Measurements from ENCODE around the gene OLAH.

The OLAH gene

GRCh38 chr10:15096661-15097010 lies 52.9 kb downstream of the OLAH start:
- no peak for TF ChIP-seq CTCF (IDR thresholded peaks at IDR 0.05; ENCODE audit: low read depth, low read length)
- peak overlapping the region; percentile 84 for H3K4me3 ChIP-seq (ENCODE audit: low read depth, low read length)
- H3K36me3 ChIP-seq: peaks cover 3% of the 10 kb centered on the region; the same call in 1 of the 2 replicates
- peak overlapping the region; percentile 97 for H3K27ac ChIP-seq
- H3K9me3 ChIP-seq (ENCODE audit: severe bottlenecking): no peaks in the 10 kb centered on the region
- DNase-seq: no peak
- H3K27me3 ChIP-seq (ENCODE audit: insufficient read depth, low read depth, severe bottlenecking): no peaks in the 10 kb centered on the region

GRCh38 chr10:15097011-15097812 lies 53.5 kb downstream of the OLAH start, which contains the start of gene RPP38:
RPP38 (plus strand) TSS chr10:15097355; CDS start chr10:15103315, 5,960 bp downstream.
- H3K27me3 ChIP-seq (ENCODE audit: insufficient read depth, low read depth, severe bottlenecking): no peaks in the 10 kb centered on the region
- no peak for TF ChIP-seq CTCF (IDR thresholded peaks at IDR 0.05; ENCODE audit: low read depth, low read length)
- no peaks in the 10 kb centered on the region for H3K9me3 ChIP-seq (ENCODE audit: severe bottlenecking)
- peaks cover 3% of the 10 kb centered on the region; the same call in 1 of the 2 replicates for H3K36me3 ChIP-seq
- peak within 1 kb of the TSS; percentile 97 for H3K27ac ChIP-seq
- H3K4me3 ChIP-seq (ENCODE audit: low read depth, low read length): peak within 1 kb of the TSS; percentile 84
- peak; percentile 91 for DNase-seq

- no peak for DNase-seq
- Histone ChIP-seq H3K27me3 (ENCODE audit: insufficient read depth, low read depth, severe bottlenecking) (no peaks in the 10 kb centered on the region), H3K27ac (no peak overlapping the region), H3K36me3 (peaks cover 11% of the 10 kb centered on the region; the same call in 1 of the 2 replicates), H3K4me3 (ENCODE audit: low read depth, low read length) (no peak overlapping the region), H3K9me3 (ENCODE audit: severe bottlenecking) (no peaks in the 10 kb centered on the region)
- TF ChIP-seq CTCF (IDR thresholded peaks at IDR 0.05; ENCODE audit: low read depth, low read length): no peak
Measured at GRCh38 chr10:15099886-15100285, 56.1 kb downstream of the OLAH start.

- DNase-seq: no peak
- Histone ChIP-seq H3K4me3 (ENCODE audit: low read depth, low read length) (no peak overlapping the region), H3K27ac (no peak overlapping the region), H3K27me3 (ENCODE audit: insufficient read depth, low read depth, severe bottlenecking) (no peaks in the 10 kb centered on the region), H3K36me3 (peaks cover 10% of the 10 kb centered on the region; the same call in 1 of the 2 replicates), H3K9me3 (ENCODE audit: severe bottlenecking) (no peaks in the 10 kb centered on the region)
- TF ChIP-seq CTCF (IDR thresholded peaks at IDR 0.05; ENCODE audit: low read depth, low read length): no peak
Measured at GRCh38 chr10:15103513-15103912, 59.8 kb downstream of the OLAH start.

- H3K4me3 ChIP-seq (ENCODE audit: low read depth, low read length): no peak overlapping the region
- no peak overlapping the region for H3K27ac ChIP-seq
- H3K27me3 ChIP-seq (ENCODE audit: insufficient read depth, low read depth, severe bottlenecking): no peaks in the 10 kb centered on the region
- no peaks in the 10 kb centered on the region for H3K9me3 ChIP-seq (ENCODE audit: severe bottlenecking)
- peak; percentile 59 for TF ChIP-seq CTCF (IDR thresholded peaks at IDR 0.05; ENCODE audit: low read depth, low read length)
- DNase-seq: peak; percentile 68
- H3K36me3 ChIP-seq: peaks cover 10% of the 10 kb centered on the region; the same call in 1 of the 2 replicates
Measured at GRCh38 chr10:15106352-15107013, 62.7 kb downstream of the OLAH start.

Data from WERI-Rb-1 (cell line).